GM23338 (cell line): Measurements from ENCODE around the gene ABCC3. TPM values are rescaled to one million over a fixed set of nuclear protein-coding genes. Genes with fewer than 3 reads are reported as not detected.

Experiments
- ATAC-seq: fragments of 200-7000 bp; cut with Tn5 transposase; 3 replicates; pipeline ENCODE4 v1.9.1; 2020
- DNase-seq: peaks from one replicate; pipeline ENCODE4 v3.0.0-alpha.2; 2015; ENCODE audit warnings: low spot score
- H2AFZ ChIP-seq: fragments of 200-600 bp; sonication (generic); 2 replicates; pipeline ENCODE4 v1.8.0; 2016; ENCODE audit warnings: antibody characterized with exemption, mild to moderate bottlenecking, moderate library complexity
- H3F3A ChIP-seq: fragments of 200-600 bp; sonication (generic); replicated peaks from 2 replicates; pipeline ENCODE4 v1.8.0; 2017; ENCODE audit warnings: antibody characterized with exemption, mixed run types, low read depth
- H3K27ac ChIP-seq: fragments of 200-600 bp; sonication (generic); 2 replicates; pipeline ENCODE4 v1.6.1; 2016; ENCODE audit warnings: low read depth
- H3K27me3 ChIP-seq: fragments of 200-600 bp; sonication (generic); 2 replicates; pipeline ENCODE4 v1.8.0; 2016; ENCODE audit warnings: mild to moderate bottlenecking, mixed run types, moderate library complexity; ENCODE audit not compliant: insufficient read depth
- H3K36me3 ChIP-seq: fragments of 200-600 bp; sonication (generic); 2 replicates; pipeline ENCODE4 v1.8.0; 2016; ENCODE audit warnings: mild to moderate bottlenecking; ENCODE audit not compliant: insufficient read depth
- H3K4me1 ChIP-seq: fragments of 200-600 bp; sonication (generic); 2 replicates; pipeline ENCODE4 v1.8.0; 2016; ENCODE audit warnings: mild to moderate bottlenecking, moderate library complexity; ENCODE audit not compliant: insufficient read depth
- H3K4me2 ChIP-seq: fragments of 200-600 bp; sonication (generic); 2 replicates; pipeline ENCODE4 v1.7.1; 2017; ENCODE audit warnings: mixed run types
- H3K4me3 ChIP-seq: fragments of 200-600 bp; sonication (generic); 2 replicates; pipeline ENCODE4 v1.6.1; 2016; ENCODE audit warnings: mixed run types
- H3K79me2 ChIP-seq: fragments of 200-600 bp; sonication (generic); replicated peaks from 2 replicates; pipeline ENCODE4 v1.8.0; 2017; ENCODE audit warnings: mild to moderate bottlenecking; ENCODE audit not compliant: insufficient read depth
- H3K9me2 ChIP-seq: fragments of 200-600 bp; sonication (generic); 2 replicates; pipeline ENCODE4 v1.8.0; 2017; ENCODE audit not compliant: insufficient read depth
- H4K20me1 ChIP-seq: fragments of 200-600 bp; sonication (generic); replicated peaks from 2 replicates; pipeline ENCODE4 v1.8.0; 2017; ENCODE audit warnings: mild to moderate bottlenecking; ENCODE audit not compliant: insufficient read depth
- H3K27ac Mint-ChIP-seq: 2 replicates; pipeline ENCODE4 v1.8.0; 2020; ENCODE audit warnings: inconsistent platforms, mild to moderate bottlenecking, moderate library complexity, mixed read lengths
- H3K27me3 Mint-ChIP-seq: 3 replicates; pipeline ENCODE4 v1.8.0; 2022; ENCODE audit warnings: low read depth, mild to moderate bottlenecking, moderate library complexity, mixed read lengths, inconsistent platforms; ENCODE audit not compliant: insufficient read depth, poor library complexity
- H3K36me3 Mint-ChIP-seq: 3 replicates; pipeline ENCODE4 v1.8.0; 2021; ENCODE audit warnings: low read depth, mild to moderate bottlenecking, inconsistent platforms, moderate library complexity, mixed read lengths
- H3K4me1 Mint-ChIP-seq: 3 replicates; pipeline ENCODE4 v1.8.0; 2020; ENCODE audit warnings: mild to moderate bottlenecking, inconsistent platforms, mixed read lengths
- H3K4me3 Mint-ChIP-seq: 3 replicates; pipeline ENCODE4 v1.8.0; 2021; ENCODE audit warnings: moderate library complexity, mild to moderate bottlenecking, inconsistent platforms, mixed read lengths
- H3K9me3 Mint-ChIP-seq: 3 replicates; pipeline ENCODE4 v1.8.0; 2020; ENCODE audit warnings: moderate library complexity, mild to moderate bottlenecking, inconsistent platforms, mixed read lengths
- CREB1 ChIP-seq: fragments of 250-450 bp; sonication (Bioruptor Pico); IDR thresholded peaks from 2 replicates; pipeline ENCODE4 v1.5.0; 2020; ENCODE audit warnings: low read depth, mild to moderate bottlenecking, moderate library complexity
- EZH2 ChIP-seq: fragments of 200-600 bp; sonication (generic); IDR thresholded peaks from one replicate; pipeline ENCODE4 v1.8.0; 2017; ENCODE audit warnings: antibody characterized with exemption, mild to moderate bottlenecking, low read depth; ENCODE audit not compliant: unreplicated experiment
- EZH2phosphoT487 ChIP-seq: fragments of 200-600 bp; sonication (generic); IDR thresholded peaks from one replicate; pipeline ENCODE4 v1.8.1; 2018; ENCODE audit warnings: antibody characterized with exemption; ENCODE audit not compliant: unreplicated experiment
- polyA plus RNA-seq: library from polyadenylated mRNA; unstranded; fragments of >200 nt; fragmentation: Nextera tagmentation; extraction: Ambion mirVana; gene quantifications from 2 replicates; pipeline ENCODE4 v1.2.1, GENCODE V29; 2016
- total RNA-seq: library from RNA; depleted of rRNA; stranded (reverse); fragments of >200 nt; shearing (Covaris generic); gene quantifications from 2 replicates; pipeline ENCODE4 v1.2.3, GENCODE V29; 2014
- TF ChIP-seq, protein P1 (sequence below): IDR thresholded peaks from 2 replicates; pipeline ENCODE4 v1.6.1; 2016; ENCODE audit warnings: antibody characterized with exemption
- TF ChIP-seq, protein P2 (sequence below), 2 experiments: fragments of 200-600 bp in 1 of 2; sonication (generic) in 1 of 2; conservative IDR thresholded peaks; 2 replicates each; pipeline versions ENCODE4 v1.5.1 to v1.6.1; 2016 to 2017; ENCODE audit warnings: antibody characterized with exemption in 2 of 2, low read depth in 2 of 2, mild to moderate bottlenecking in 2 of 2, moderate library complexity in 1 of 2
- TF ChIP-seq, protein P3 (sequence below): fragments of 250-450 bp; sonication (Bioruptor Pico); IDR thresholded peaks from 2 replicates; pipeline ENCODE4 v1.5.0; 2020; ENCODE audit warnings: mild to moderate bottlenecking, moderate library complexity
- TF ChIP-seq, protein P4 (sequence below): IDR thresholded peaks from one replicate; pipeline ENCODE4 v1.6.1; 2018; ENCODE audit warnings: antibody characterized with exemption; ENCODE audit not compliant: unreplicated experiment

The ABCC3 gene
- total and polyA plus RNA-seq, 2 experiments from 2014 or later: not detected

DNA sequence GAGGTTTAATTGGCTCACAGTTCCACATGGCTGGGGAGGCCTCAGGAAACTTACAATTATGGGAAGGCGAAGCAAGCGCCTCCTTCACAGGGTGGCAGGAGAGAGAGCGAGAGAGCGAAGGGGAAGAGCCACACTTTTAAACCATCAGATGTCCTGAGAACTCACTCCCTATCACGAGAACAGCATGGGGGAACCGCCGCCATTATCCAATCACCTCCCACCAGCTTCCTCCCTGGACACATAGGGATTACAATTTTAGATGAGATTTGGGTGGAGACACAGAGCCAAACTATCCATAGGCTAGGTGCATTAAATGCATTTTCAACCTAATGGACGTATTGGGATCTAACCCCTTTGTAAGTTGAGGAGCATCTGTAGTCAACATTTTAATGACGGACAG lies 78.0 kb downstream of the ABCC3 start:
- Histone ChIP-seq H3F3A (0 out of 2 replicates have a peak, but pooled peaks cover 5% of the 10 kb centered on the region), H3K27me3 (no peaks in the 10 kb centered on the region), H4K20me1 (no peaks in the 10 kb centered on the region), H3K9me2 (no peaks in the 10 kb centered on the region), H3K36me3 (no peaks in the 10 kb centered on the region), H2AFZ (peak overlapping the region; percentile 91; the same call in 1 of the 2 replicates), H3K4me2 (no peak overlapping the region), H3K79me2 (no peaks in the 10 kb centered on the region), H3K4me1 (peaks cover 5% of the 10 kb centered on the region), H3K27ac (no peak overlapping the region), H3K4me3 (no peak overlapping the region)
- TF ChIP-seq CREB1 (CRISPR knock-in tag): no peak
- TF ChIP-seq, protein P1, sequence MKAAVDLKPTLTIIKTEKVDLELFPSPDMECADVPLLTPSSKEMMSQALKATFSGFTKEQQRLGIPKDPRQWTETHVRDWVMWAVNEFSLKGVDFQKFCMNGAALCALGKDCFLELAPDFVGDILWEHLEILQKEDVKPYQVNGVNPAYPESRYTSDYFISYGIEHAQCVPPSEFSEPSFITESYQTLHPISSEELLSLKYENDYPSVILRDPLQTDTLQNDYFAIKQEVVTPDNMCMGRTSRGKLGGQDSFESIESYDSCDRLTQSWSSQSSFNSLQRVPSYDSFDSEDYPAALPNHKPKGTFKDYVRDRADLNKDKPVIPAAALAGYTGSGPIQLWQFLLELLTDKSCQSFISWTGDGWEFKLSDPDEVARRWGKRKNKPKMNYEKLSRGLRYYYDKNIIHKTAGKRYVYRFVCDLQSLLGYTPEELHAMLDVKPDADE: no peak
- no peak for TF ChIP-seq EZH2
- TF ChIP-seq, protein P2, sequence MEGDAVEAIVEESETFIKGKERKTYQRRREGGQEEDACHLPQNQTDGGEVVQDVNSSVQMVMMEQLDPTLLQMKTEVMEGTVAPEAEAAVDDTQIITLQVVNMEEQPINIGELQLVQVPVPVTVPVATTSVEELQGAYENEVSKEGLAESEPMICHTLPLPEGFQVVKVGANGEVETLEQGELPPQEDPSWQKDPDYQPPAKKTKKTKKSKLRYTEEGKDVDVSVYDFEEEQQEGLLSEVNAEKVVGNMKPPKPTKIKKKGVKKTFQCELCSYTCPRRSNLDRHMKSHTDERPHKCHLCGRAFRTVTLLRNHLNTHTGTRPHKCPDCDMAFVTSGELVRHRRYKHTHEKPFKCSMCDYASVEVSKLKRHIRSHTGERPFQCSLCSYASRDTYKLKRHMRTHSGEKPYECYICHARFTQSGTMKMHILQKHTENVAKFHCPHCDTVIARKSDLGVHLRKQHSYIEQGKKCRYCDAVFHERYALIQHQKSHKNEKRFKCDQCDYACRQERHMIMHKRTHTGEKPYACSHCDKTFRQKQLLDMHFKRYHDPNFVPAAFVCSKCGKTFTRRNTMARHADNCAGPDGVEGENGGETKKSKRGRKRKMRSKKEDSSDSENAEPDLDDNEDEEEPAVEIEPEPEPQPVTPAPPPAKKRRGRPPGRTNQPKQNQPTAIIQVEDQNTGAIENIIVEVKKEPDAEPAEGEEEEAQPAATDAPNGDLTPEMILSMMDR (conservative IDR thresholded peaks at IDR 0.05; ENCODE audit: low read depth in 2 of 2): no peak
- no peak for TF ChIP-seq EZH2phosphoT487
- TF ChIP-seq, protein P3, sequence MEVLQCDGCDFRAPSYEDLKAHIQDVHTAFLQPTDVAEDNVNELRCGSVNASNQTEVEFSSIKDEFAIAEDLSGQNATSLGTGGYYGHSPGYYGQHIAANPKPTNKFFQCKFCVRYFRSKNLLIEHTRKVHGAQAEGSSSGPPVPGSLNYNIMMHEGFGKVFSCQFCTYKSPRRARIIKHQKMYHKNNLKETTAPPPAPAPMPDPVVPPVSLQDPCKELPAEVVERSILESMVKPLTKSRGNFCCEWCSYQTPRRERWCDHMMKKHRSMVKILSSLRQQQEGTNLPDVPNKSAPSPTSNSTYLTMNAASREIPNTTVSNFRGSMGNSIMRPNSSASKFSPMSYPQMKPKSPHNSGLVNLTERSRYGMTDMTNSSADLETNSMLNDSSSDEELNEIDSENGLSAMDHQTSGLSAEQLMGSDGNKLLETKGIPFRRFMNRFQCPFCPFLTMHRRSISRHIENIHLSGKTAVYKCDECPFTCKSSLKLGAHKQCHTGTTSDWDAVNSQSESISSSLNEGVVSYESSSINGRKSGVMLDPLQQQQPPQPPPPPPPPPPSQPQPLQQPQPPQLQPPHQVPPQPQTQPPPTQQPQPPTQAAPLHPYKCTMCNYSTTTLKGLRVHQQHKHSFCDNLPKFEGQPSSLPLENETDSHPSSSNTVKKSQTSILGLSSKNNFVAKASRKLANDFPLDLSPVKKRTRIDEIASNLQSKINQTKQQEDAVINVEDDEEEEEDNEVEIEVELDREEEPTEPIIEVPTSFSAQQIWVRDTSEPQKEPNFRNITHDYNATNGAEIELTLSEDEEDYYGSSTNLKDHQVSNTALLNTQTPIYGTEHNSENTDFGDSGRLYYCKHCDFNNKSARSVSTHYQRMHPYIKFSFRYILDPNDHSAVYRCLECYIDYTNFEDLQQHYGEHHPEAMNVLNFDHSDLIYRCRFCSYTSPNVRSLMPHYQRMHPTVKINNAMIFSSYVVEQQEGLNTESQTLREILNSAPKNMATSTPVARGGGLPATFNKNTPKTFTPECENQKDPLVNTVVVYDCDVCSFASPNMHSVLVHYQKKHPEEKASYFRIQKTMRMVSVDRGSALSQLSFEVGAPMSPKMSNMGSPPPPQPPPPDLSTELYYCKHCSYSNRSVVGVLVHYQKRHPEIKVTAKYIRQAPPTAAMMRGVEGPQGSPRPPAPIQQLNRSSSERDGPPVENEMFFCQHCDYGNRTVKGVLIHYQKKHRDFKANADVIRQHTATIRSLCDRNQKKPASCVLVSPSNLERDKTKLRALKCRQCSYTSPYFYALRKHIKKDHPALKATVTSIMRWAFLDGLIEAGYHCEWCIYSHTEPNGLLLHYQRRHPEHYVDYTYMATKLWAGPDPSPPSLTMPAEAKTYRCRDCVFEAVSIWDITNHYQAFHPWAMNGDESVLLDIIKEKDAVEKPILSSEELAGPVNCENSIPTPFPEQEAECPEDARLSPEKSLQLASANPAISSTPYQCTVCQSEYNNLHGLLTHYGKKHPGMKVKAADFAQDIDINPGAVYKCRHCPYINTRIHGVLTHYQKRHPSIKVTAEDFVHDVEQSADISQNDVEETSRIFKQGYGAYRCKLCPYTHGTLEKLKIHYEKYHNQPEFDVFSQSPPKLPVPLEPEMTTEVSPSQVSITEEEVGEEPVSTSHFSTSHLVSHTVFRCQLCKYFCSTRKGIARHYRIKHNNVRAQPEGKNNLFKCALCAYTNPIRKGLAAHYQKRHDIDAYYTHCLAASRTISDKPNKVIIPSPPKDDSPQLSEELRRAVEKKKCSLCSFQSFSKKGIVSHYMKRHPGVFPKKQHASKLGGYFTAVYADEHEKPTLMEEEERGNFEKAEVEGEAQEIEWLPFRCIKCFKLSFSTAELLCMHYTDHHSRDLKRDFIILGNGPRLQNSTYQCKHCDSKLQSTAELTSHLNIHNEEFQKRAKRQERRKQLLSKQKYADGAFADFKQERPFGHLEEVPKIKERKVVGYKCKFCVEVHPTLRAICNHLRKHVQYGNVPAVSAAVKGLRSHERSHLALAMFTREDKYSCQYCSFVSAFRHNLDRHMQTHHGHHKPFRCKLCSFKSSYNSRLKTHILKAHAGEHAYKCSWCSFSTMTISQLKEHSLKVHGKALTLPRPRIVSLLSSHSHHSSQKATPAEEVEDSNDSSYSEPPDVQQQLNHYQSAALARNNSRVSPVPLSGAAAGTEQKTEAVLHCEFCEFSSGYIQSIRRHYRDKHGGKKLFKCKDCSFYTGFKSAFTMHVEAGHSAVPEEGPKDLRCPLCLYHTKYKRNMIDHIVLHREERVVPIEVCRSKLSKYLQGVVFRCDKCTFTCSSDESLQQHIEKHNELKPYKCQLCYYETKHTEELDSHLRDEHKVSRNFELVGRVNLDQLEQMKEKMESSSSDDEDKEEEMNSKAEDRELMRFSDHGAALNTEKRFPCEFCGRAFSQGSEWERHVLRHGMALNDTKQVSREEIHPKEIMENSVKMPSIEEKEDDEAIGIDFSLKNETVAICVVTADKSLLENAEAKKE (CRISPR knock-in tag): no peak
- TF ChIP-seq, protein P4, sequence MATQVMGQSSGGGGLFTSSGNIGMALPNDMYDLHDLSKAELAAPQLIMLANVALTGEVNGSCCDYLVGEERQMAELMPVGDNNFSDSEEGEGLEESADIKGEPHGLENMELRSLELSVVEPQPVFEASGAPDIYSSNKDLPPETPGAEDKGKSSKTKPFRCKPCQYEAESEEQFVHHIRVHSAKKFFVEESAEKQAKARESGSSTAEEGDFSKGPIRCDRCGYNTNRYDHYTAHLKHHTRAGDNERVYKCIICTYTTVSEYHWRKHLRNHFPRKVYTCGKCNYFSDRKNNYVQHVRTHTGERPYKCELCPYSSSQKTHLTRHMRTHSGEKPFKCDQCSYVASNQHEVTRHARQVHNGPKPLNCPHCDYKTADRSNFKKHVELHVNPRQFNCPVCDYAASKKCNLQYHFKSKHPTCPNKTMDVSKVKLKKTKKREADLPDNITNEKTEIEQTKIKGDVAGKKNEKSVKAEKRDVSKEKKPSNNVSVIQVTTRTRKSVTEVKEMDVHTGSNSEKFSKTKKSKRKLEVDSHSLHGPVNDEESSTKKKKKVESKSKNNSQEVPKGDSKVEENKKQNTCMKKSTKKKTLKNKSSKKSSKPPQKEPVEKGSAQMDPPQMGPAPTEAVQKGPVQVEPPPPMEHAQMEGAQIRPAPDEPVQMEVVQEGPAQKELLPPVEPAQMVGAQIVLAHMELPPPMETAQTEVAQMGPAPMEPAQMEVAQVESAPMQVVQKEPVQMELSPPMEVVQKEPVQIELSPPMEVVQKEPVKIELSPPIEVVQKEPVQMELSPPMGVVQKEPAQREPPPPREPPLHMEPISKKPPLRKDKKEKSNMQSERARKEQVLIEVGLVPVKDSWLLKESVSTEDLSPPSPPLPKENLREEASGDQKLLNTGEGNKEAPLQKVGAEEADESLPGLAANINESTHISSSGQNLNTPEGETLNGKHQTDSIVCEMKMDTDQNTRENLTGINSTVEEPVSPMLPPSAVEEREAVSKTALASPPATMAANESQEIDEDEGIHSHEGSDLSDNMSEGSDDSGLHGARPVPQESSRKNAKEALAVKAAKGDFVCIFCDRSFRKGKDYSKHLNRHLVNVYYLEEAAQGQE: no peak
- Mint-ChIP-seq H3K4me3 (no peak overlapping the region), H3K36me3 (no peaks in the 10 kb centered on the region; the same call in 2 of the 3 replicates), H3K9me3 (no peaks in the 10 kb centered on the region), H3K27me3 (peaks cover 1% of the 10 kb centered on the region), H3K27ac (no peak overlapping the region), H3K4me1 (peaks cover 28% of the 10 kb centered on the region)
- DNase-seq (no peak), ATAC-seq (no peak)
